T follicular helper cell (primary cell): ENCODE data around the gene THOC5.
"Not testable (repeated sequence)": the region's sequence is repeated elsewhere in the genome, so short reads cannot be mapped to it uniquely, and the experiment has no call there.

Source experiments
- DNase-seq: peaks from one replicate; pipeline ENCODE4 v3.0.0-alpha.2; 2020; ENCODE audit warnings: low read depth

The THOC5 gene

DNA sequence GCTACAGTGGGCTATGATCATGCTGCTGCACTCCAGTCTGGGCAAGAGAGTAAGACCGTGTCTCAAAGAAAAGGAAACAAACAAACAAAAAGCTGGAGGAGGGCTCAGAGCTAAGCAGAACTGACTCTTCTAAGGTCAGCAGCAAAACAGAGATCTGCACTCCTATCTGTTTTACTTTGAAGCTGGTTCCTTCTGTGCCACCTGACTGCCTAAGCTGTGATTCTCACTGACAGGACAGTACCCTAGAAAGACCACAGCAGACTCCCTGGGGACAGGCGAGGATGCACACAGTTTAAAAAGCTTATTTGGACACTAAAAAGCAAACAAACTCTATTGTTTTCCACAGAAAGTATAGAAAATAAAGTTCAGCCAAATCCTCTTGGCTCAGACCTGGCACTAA lies 43.0 kb downstream of the THOC5 start:
- no peak for DNase-seq

DNA sequence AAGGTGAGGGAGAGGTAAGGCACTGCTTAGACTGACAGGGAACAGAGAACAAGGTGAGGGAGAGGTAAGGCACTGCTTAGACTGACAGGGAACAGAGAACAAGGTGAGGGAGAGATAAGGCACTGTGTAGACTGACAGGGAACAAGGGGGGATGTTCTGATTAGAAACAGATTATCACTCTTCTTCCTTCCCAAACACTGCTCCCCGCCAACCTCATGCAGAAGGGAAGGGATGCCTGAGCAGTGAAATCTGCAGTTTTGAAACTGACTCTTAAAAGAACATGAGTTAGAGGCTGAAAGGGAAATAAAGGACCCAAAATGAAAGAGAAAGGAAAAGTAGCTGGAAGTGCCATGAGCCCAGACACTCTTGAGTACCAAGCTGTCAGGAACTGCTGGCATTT lies 43.7 kb downstream of the THOC5 start:
- no peak for DNase-seq

DNA sequence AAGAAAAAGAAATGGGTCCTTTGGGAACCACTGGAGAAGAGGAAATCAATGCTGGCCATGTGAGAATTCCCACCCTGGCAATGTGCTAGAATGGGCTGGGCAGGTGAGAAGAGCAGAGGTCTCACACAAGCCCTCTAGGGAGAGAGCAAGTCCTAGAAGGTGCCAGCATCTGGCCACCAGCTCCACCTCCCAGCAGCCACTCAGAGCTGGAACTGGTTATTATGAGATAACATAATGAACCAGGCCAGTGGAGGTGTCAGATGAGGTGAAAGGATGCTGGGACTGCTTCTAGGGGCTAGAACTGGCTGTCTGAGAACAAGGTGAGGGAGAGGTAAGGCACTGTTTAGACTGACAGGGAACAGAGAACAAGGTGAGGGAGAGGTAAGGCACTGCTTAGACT lies 44.3 kb downstream of the THOC5 start:
- no peak for DNase-seq

DNA sequence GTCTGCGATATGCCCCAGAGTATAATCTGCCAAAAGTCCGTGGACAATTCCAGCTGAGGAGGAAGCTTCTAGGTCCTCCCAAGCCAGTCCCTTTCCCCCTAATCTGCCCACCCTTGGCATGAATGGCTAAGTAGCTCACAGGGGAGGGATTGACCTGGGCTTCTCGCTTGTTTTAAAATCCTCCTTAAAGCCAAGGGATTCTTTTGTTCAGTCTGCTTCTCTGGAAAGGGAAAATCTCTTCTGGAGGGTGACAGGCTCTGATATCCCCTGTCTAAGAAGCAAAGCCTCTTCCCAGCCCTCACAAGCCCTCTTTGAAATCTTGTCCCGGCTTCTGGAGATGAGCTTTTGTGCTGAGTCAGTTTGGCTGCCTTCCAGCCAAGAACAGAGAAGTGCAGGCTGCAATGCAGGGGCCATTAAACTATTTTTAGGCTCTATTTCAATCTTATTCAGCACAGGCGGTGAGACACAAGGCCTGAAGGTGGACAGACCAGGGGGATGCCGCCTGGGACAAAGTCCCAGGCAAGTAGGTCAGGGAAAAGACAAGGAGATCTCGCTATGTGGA lies 49.7 kb downstream of the THOC5 start:
- DNase-seq, result no peak

DNA sequence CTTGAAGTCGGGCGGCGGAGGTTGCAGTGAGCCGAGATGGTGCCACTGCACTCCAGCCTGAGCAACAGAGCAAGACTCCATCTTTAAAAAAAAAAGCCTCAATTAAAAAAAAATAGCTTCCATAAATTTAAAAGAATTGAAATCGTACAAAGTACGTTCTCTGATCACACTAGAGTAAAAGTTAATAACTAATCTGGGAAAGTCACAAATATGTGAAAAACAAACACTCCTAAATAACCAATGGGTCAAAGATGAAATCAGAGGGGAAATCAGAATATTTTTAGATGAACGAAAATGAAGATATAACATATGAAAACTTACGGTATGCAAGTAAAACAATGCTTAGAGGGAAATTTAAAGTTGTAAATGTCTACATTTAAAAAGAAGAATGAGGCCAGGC lies 53.7 kb downstream of the THOC5 start:
- no peak for DNase-seq

DNA sequence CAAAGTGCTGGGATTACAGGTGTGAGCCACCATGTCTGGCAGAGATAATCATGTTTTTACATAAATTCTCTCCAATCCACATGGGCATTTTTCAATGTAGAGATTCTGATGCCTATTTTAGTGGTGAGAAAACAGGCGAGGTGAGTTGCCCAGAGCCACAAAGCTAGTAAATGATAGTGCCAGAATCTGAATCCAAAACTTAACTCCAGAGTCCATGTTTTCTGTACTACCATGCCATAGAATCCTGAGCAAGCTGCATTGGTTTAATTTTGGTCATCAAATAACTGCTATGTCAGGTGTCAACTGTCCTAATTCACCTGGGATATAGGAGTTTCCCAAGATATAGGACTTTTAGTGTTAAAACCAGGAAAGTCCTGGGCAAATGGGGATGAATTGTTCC lies 59.9 kb downstream of the THOC5 start:
- no peak for DNase-seq

DNA sequence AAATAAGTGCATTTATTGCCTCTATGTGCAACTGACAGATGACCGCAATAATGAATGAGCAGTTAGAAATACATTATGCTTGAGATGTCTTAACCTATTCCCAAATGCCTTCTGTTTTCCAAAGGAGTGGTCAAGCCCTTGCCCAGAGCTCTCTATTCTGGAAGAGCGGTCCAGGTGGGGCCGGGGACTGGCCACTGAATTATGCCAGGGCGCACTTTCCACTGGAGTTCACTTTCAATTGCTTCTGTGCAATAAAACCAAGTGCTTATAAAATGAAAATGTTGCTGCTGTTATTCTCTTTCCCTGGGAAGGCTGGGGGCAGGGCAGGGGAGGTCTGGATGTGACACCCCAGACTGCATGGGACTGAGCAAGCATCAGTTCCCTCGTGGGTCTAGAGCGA lies 62.5 kb downstream of the THOC5 start:
- DNase-seq, result no peak

DNA sequence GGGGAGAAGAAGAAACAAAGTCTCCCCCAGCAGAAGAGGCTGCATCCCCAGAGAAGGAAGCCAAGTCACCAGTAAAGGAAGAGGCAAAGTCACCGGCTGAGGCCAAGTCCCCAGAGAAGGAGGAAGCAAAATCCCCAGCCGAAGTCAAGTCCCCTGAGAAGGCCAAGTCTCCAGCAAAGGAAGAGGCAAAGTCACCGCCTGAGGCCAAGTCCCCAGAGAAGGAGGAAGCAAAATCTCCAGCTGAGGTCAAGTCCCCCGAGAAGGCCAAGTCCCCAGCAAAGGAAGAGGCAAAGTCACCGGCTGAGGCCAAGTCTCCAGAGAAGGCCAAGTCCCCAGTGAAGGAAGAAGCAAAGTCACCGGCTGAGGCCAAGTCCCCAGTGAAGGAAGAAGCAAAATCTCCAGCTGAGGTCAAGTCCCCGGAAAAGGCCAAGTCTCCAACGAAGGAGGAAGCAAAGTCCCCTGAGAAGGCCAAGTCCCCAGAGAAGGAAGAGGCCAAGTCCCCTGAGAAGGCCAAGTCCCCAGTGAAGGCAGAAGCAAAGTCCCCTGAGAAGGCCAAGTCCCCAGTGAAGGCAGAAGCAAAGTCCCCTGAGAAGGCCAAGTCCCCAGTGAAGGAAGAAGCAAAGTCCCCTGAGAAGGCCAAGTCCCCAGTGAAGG lies 64.3 kb downstream of the THOC5 start:
- not testable (repeated sequence) for DNase-seq

DNA sequence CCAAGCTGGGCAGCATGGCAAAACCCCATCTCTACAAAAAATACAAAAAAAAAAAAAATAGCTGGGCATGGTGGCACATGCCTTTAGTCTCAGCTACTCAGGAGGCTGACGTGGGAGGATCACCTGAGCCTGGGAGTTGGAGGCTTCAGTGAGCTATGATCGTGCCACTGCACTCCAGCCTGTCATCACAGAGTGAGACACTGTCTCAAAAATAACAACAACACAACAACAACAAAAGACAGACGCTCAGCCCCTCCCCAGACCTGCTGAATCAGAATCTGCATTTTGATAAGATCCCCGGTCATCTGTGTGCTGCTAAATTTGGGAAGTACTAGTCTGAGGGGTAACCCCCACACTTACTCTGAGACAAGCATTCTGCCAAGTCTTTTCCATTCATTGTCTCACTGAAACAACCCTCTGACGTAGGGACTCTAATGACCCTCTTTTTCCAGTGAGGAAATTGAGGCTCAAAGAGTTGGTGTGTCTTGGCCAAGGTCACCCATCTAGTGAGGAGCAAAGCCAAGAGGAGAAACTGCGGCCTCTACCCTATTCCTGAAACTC lies 66.1 kb downstream of the THOC5 start:
- no peak for DNase-seq

DNA sequence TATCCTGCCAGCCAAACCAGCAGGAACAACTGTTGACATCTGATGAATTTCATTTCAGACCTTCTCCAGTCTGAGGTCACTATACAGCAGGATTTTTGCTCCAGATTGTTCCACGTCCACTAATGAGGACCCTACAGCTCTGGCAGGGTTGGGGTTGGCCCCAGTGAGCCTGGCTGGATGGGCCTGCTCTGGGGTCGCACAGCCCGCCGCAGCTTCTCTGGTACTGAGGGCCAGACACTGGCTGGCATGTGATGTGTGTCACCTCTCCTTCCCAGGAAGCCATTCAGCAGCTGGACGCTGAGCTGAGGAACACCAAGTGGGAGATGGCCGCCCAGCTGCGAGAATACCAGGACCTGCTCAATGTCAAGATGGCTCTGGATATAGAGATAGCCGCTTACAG lies 68.1 kb downstream of the THOC5 start:
- no peak for DNase-seq

DNA sequence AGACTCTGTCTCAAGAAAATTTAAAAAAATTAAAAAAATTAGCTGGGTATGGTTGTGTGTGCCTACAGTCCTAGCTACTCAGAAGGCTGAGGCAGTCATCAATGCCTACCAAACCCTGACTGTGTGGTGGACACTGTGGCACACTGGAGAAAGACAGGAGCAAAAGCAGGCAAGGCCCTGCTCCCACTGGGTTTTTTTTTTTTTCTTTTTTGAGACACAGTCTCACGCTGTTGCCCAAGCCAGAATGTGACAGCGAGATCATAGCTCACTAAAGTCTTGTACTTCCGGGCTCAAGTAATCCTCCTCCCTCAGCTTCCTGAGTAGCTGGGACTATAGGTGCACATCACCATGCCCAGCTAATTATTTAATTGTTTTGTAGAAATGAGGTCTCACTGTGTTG lies 68.9 kb downstream of the THOC5 start:
- DNase-seq, result no peak

DNA sequence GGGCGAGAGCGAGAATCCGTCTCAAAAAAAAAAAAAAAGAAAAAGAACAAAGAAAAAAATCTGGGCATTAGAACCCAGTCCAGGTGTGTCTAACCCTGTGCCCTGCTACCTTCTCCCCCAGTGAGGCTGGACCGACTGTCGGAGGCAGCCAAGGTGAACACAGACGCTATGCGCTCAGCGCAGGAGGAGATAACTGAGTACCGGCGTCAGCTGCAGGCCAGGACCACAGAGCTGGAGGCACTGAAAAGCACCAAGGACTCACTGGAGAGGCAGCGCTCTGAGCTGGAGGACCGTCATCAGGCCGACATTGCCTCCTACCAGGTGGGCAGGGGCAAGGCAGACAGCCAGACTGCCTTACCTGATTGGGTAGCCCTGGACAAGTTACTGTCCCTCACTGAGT lies 70.3 kb downstream of the THOC5 start:
- DNase-seq, result no peak

DNA sequence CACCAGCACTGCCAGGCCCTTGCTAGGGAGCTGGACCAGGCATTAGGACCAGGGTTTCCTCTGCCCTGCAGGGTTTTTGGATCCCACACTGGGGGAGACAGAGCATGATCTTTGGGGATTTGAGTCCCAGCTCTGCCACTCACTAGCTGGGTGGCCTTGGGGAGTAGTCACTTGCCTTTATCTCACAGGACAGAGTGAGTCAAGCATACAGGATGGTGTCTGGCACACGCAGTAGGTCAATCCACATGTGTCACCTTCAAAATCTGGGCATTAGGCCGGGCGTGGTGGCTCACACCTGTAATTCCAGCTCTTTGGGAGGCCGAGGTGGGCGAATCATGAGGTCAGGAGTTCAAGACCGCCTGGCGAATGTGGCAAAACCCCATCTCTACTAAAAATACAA lies 70.8 kb downstream of the THOC5 start:
- no peak for DNase-seq

DNA sequence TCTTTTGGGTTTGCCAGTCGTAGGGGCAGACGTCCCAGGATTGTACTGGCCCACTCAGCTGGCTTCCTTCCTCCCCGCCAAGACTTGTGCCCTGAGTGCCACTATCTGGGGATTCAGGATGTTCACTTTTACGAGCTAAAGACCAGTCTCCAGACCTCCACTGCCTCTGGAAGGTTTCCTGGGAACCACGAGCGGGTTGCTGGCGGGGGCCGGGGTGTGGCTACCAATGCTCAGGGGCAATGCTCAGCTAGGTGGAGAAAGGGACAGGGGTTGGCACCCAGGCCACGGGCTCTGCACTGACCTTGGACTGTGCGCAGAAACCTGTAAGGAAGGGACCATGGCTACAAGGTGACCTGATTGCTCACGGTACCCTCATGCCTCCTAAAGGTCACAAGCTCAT lies 71.3 kb downstream of the THOC5 start:
- no peak for DNase-seq

DNA sequence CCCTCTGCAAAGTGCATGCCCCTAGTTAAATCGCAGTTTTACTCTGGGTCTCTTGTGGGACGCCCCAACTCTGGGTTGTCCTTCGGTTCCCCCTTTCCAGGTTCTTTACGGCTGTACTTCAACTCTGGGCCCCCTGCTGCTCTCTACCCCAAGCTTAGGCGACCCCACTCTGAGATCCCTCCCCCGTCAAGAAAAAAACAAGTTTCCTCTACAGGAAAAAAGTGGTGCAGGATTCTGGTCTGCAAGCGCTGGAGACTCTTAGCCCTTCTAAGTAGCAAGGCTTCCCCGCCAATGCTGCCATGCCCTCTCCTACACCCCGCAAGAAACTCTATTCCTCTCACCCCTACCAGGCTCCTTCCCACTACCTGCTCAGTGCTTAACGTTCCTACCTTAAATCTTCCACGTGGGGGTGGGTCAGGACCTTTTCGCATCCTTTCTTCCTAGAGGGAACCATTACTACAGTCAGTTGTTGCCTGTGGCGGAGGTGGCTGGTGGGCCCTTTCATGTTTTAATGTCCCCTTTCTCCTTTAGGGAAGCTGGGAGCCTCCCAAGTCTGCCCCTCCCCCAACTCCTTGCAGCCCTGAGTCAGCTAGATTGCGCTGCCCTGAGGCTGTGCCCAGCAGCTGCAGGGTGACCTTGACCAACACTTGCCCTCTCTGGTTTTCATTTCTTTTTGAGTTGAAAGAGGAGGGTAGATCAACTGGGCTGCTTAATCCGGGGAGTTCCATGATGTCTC lies 72.1 kb downstream of the THOC5 start:
- DNase-seq, result no peak

DNA sequence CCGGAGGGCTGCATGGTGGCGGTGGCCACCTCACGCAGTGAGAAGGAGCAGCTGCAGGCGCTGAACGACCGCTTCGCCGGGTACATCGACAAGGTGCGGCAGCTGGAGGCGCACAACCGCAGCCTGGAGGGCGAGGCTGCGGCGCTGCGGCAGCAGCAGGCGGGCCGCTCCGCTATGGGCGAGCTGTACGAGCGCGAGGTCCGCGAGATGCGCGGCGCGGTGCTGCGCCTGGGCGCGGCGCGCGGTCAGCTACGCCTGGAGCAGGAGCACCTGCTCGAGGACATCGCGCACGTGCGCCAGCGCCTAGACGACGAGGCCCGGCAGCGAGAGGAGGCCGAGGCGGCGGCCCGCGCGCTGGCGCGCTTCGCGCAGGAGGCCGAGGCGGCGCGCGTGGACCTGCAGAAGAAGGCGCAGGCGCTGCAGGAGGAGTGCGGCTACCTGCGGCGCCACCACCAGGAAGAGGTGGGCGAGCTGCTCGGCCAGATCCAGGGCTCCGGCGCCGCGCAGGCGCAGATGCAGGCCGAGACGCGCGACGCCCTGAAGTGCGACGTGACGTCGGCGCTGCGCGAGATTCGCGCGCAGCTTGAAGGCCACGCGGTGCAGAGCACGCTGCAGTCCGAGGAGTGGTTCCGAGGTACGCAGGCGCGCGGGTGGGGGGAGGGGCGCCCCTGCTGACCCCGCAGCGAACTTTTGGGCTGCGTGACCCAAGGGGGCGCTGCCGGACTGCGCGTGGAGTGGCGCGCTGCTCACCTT lies 72.9 kb downstream of the THOC5 start:
- no peak for DNase-seq

DNA sequence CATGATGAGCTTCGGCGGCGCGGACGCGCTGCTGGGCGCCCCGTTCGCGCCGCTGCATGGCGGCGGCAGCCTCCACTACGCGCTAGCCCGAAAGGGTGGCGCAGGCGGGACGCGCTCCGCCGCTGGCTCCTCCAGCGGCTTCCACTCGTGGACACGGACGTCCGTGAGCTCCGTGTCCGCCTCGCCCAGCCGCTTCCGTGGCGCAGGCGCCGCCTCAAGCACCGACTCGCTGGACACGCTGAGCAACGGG lies 73.4 kb downstream of the THOC5 start:
- no peak for DNase-seq

DNA sequence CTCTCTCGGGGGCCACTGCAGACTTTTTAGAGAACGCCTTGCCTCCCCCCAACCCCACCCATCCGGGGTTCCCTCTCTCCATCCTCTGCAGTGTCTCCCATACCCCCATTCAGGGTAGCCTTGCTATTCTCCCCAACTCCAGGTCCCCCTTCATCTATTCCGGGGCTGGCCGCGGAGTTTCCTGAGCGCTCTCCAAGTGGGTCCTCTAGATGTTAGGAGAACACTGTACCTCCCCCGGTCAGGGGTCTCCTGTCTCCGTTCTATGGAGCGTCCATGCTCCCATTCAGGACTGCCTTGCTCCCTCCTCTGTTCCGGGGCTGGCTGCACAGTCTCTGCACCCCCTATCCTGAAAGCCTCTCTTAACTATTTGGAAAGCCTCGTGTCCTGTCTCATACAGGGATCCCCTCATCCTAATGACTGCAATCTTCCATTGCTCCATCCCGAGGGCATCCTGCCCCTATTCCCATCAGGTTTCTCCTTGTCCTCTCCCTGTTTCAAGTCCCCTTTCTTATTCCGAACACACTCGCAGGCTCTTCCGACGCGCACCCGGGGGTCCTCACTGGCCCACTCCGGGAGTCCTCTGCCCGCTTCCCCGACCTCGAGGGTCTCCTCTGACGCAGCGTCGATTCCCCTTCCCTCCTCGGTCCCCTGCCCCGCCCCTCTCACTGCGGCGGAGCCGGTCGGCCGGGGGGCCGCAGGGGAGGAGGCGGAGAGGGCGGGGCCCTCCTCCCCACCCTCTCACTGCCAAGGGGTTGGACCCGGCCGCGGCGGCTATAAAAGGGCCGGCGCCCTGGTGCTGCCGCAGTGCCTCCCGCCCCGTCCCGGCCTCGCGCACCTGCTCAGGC lies 73.9 kb downstream of the THOC5 start, which contains the start of gene NEFH:
NEFH (plus strand) TSS at position 802 of the 845 bp plus-strand sequence. CDS start 45 bp downstream, outside the sequence.
- no peak for DNase-seq

DNA sequence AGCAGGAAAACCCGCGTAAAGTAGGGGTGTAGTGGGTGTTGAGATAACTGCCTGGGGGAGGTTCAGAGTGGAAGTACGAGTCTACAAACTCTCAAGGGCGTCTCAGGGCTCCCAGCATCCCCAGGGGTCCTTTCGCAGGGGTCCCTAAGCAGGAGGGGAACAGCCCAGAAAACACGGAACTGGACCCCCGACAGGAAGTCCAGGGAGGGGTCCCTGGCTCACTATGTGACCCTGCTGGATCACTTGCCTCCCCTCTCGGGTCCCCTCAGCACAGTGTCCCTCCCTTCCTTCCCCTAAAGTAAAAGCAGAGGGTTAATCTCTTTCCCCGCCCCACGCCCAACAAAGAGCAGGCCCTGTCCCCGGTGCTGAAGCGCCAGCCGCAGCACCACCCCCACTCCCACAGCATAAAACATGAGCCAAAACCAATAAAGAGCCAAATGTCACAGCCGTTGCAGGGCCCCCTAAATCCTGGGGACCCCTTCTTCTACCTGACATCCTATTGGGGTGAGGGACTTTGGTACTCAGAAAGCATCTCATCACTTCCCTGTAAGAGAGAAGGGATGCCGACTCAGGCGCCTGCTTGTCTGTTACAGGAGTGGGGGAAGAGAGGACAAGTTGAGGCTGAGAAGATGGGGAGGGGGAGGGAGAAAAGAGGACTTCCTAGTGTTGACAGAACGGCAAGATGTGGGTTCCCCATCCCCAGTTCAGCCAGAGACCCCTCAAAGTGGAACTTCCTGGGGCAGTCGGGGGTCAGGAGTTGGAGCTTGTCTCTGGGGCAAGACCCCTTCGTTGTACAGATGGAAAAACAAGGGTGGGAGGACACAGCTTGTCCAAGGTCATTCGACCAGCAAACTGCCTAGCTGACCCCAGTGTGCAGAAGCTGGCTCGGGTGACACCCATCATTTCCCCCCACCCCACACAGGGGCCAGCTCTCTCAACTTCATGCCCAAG lies 75.0 kb downstream of the THOC5 start:
- DNase-seq, result no peak

DNA sequence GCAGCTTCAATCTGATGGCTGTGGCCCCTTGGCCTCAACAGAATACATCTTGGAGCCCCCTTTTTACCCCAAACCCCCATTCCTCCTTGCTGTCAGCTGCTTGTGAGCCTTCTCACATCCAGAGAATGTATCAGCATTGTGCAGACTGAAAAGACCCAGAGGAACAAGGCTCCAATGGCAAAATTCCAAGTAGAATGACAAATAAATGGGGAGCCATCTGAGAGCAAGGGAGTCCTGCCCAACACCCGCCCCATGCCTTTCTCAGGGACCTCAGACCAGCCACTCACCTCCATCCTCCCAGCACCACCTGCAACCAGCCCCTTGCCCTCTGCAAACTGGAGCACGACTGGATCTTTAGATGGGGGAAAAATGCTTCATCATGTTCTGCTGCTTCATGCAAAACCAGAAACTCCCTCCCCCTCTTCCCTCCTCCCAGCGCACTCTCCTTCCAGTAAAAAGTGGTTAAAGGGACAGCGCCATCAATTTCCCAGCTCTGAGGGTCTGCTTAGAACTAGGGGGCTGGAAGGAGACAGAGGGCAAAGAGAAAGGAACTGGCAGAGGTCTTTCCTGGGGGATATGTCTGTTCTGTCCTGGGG lies 75.7 kb downstream of the THOC5 start:
- no peak for DNase-seq
